CD4-positive, alpha-beta T cell (primary cell): Measurements from ENCODE around the gene PAK6. TPM values are rescaled to one million over a fixed set of nuclear protein-coding genes. Genes with fewer than 3 reads are reported as not detected.

Experiments
- ATAC-seq: fragments of 200-7000 bp; cut with Tn5 transposase; one replicate; pipeline ENCODE4 v1.10.0; 2022; ENCODE audit warnings: mild to moderate bottlenecking; ENCODE audit not compliant: poor library complexity
- CTCF ChIA-PET: fragments of 350-600 bp; sonication (Branson Sonifier 250); formaldehyde crosslinking; loops from one replicate; lab custom pipeline; 2021; ENCODE audit warnings: antibody characterized with exemption, inconsistent platforms; lab: Charles Lee
- POLR2A ChIA-PET: fragments of 350-600 bp; sonication (Branson Sonifier 250); formaldehyde crosslinking; loops from one replicate; lab custom pipeline; 2021; ENCODE audit warnings: antibody characterized with exemption, inconsistent platforms; lab: Charles Lee
- DNase-seq, 14 experiments: peaks; one replicate each; pipeline ENCODE4 v3.0.0-alpha.2; 2013 to 2020; ENCODE audit warnings: mixed read lengths in 2 of 14
- H3K27ac ChIP-seq, 2 donors: one replicate each; pipeline versions ENCODE4 v1.5.1 to v1.7.0; 2013; ENCODE audit warnings: low read length in 2 of 2, low read depth in 1 of 2, mild to moderate bottlenecking in 1 of 2
- H3K27me3 ChIP-seq, 2 experiments: 1 replicate in 1 of 2; 2 replicates in 1 of 2; pipeline versions ENCODE4 v1.6.1 to v1.7.0; 2013; ENCODE audit warnings: low read length in 2 of 2, control low read depth in 1 of 2, mild to moderate bottlenecking in 1 of 2, moderate library complexity in 1 of 2; ENCODE audit not compliant: insufficient read depth in 2 of 2, control insufficient read depth in 1 of 2
- H3K36me3 ChIP-seq: one replicate; pipeline ENCODE4 v1.6.1; 2013; ENCODE audit warnings: low read length, control low read depth; ENCODE audit not compliant: insufficient read depth
- H3K4me1 ChIP-seq: one replicate; pipeline ENCODE4 v1.6.1; 2013; ENCODE audit warnings: low read length, control low read depth; ENCODE audit not compliant: insufficient read depth
- H3K4me3 ChIP-seq: one replicate; pipeline ENCODE4 v1.5.1; 2013; ENCODE audit warnings: mild to moderate bottlenecking, low read length, moderate library complexity
- H3K9me3 ChIP-seq, 2 experiments: 1 replicate in 1 of 2; 2 replicates in 1 of 2; pipeline versions ENCODE4 v1.6.1 to v1.7.0; 2013; ENCODE audit warnings: low read length in 2 of 2, mild to moderate bottlenecking in 2 of 2, control low read depth in 1 of 2, moderate library complexity in 1 of 2; ENCODE audit not compliant: control insufficient read depth in 1 of 2, insufficient read depth in 1 of 2
- H3K27ac Mint-ChIP-seq: one replicate; pipeline ENCODE4 v1.8.0; 2020; ENCODE audit warnings: mixed read lengths
- H3K27me3 Mint-ChIP-seq: one replicate; pipeline ENCODE4 v1.8.0; 2021; ENCODE audit warnings: mixed read lengths
- H3K36me3 Mint-ChIP-seq: one replicate; pipeline ENCODE4 v1.8.0; 2021; ENCODE audit warnings: low read depth, mixed read lengths
- H3K4me1 Mint-ChIP-seq: one replicate; pipeline ENCODE4 v1.8.0; 2021; ENCODE audit warnings: low read depth, mixed read lengths
- H3K4me3 Mint-ChIP-seq: one replicate; pipeline ENCODE4 v1.8.0; 2020; ENCODE audit warnings: mild to moderate bottlenecking, mixed read lengths
- H3K9me3 Mint-ChIP-seq: one replicate; pipeline ENCODE4 v1.8.0; 2020; ENCODE audit warnings: mixed read lengths
- CTCF ChIP-seq: fragments of 200-600 bp; IDR thresholded peaks from one replicate; pipeline ENCODE4 v1.8.0; 2022; ENCODE audit warnings: antibody characterized with exemption, mild to moderate bottlenecking
- intact Hi-C, 2 experiments: fragments of 100-400 bp; cut with DNase I in 1 of 2; cut with micrococcal nuclease in 1 of 2; formaldehyde crosslinking; loops; one replicate each; pipeline versions ENCODE4 v1.15.1 to v1.9.0; 2023 to 2025; cut with DNase I, micrococcal nuclease
- total RNA-seq, 174 experiments: library from RNA in 2 of 174; stranded (reverse) in 2 of 174; gene quantifications; one replicate each; pipeline ENCODE4 v1.2.3 and lab custom pipeline; 2021 to 2026

The PAK6 gene
- total RNA-seq, 2 experiments from 2014 or later, result 0.34 to 0.36 TPM

- DNase-seq, result no peak
- H3K27me3 Mint-ChIP-seq, result no peaks in the 10 kb centered on the region
- no peak overlapping the region for H3K4me3 ChIP-seq
- CTCF ChIA-PET, result no interaction called here
- no peak overlapping the region for H3K27ac Mint-ChIP-seq
- peaks cover 91% of the 10 kb centered on the region for H3K36me3 ChIP-seq
- H3K9me3 ChIP-seq, result peaks cover 6% of the 10 kb centered on the region in 2 experiments
- H3K9me3 Mint-ChIP-seq, result no peaks in the 10 kb centered on the region
- intact Hi-C loops, result no loop called here
- no peaks in the 10 kb centered on the region for H3K4me1 Mint-ChIP-seq
- POLR2A ChIA-PET, result interaction anchor here (1.1 kb wide), 1 partner anchor 10 kb away, joined by 3 read pairs; no protein-coding TSS in a partner anchor
- no peaks in the 10 kb centered on the region for H3K27me3 ChIP-seq
- H3K36me3 Mint-ChIP-seq, result peaks cover 83% of the 10 kb centered on the region
- no peak overlapping the region for H3K4me3 Mint-ChIP-seq
- no peak overlapping the region for H3K27ac ChIP-seq
- H3K4me1 ChIP-seq, result peaks cover 3% of the 10 kb centered on the region
- no peak for TF ChIP-seq CTCF
- ATAC-seq, result no peak
These were observed 57.8 kb downstream of the PAK6 start for GRCh38 chr15:40296561-40297230.

GRCh38 chr15:40297356-40297755 is 58.5 kb downstream of the PAK6 start:
- TF ChIP-seq CTCF, result no peak
- no peaks in the 10 kb centered on the region for H3K4me1 Mint-ChIP-seq
- ATAC-seq (no peak), DNase-seq (no peak)
- Histone ChIP-seq H3K36me3 (peaks cover 91% of the 10 kb centered on the region), H3K27me3 (no peaks in the 10 kb centered on the region), H3K4me1 (peaks cover 3% of the 10 kb centered on the region), H3K9me3 (peaks cover 6% of the 10 kb centered on the region in 2 experiments), H3K27ac (no peak overlapping the region), H3K4me3 (no peak overlapping the region)
- CTCF ChIA-PET, result no interaction called here
- no peaks in the 10 kb centered on the region for H3K9me3 Mint-ChIP-seq
- intact Hi-C loops, result no loop called here
- peaks cover 88% of the 10 kb centered on the region for H3K36me3 Mint-ChIP-seq
- POLR2A ChIA-PET, result no interaction called here
- no peak overlapping the region for H3K4me3 Mint-ChIP-seq
- H3K27me3 Mint-ChIP-seq, result no peaks in the 10 kb centered on the region
- no peak overlapping the region for H3K27ac Mint-ChIP-seq

GRCh38 chr15:40298216-40298935 is 59.5 kb downstream of the PAK6 start:
- POLR2A ChIA-PET, result no interaction called here

More at GRCh38 chr15:40298216-40298935, 59.5 kb downstream of the PAK6 start:
- Histone ChIP-seq H3K4me3 (no peak overlapping the region), H3K4me1 (peaks cover 3% of the 10 kb centered on the region), H3K9me3 (peaks cover 6% of the 10 kb centered on the region in 2 experiments), H3K36me3 (peaks cover 92% of the 10 kb centered on the region), H3K27ac (no peak overlapping the region), H3K27me3 (no peaks in the 10 kb centered on the region)
- DNase-seq (no peak), ATAC-seq (no peak)
- H3K27ac Mint-ChIP-seq, result no peak overlapping the region
- peaks cover 90% of the 10 kb centered on the region for H3K36me3 Mint-ChIP-seq
- TF ChIP-seq CTCF, result no peak
- H3K27me3 Mint-ChIP-seq, result no peaks in the 10 kb centered on the region
- no peaks in the 10 kb centered on the region for H3K9me3 Mint-ChIP-seq
- CTCF ChIA-PET, result no interaction called here
- H3K4me3 Mint-ChIP-seq, result no peak overlapping the region
- intact Hi-C loops, result no loop called here
- H3K4me1 Mint-ChIP-seq, result no peaks in the 10 kb centered on the region
